A673 (cell line): ENCODE results near the gene SLC5A2. TPM values are rescaled to one million over a fixed set of nuclear protein-coding genes. Genes with fewer than 3 reads are reported as not detected.

Experiments used
- BruUV-seq: library from RNA; stranded (reverse); fragments of 400-500 nt; replicated peaks from 2 replicates; lab custom pipeline; 2021; lab: Mats Ljungman, UMichigan
- CTCF ChIA-PET: fragments of 300-600 bp; sonication (Branson Sonifier 250); formaldehyde crosslinking; loops from one replicate; lab custom pipeline; 2022; ENCODE audit warnings: antibody characterized with exemption; lab: Charles Lee
- POLR2A ChIA-PET: fragments of 300-600 bp; sonication (Branson Sonifier 250); formaldehyde crosslinking; loops from one replicate; lab custom pipeline; 2022; ENCODE audit warnings: antibody characterized with exemption; ENCODE audit not compliant: low non-redundant PET; lab: Charles Lee
- DNase-seq: peaks from one replicate; pipeline ENCODE4 v3.0.0-alpha.2; 2015; ENCODE audit warnings: low spot score
- H3K27ac ChIP-seq: fragments of 200-600 bp; sonication (generic); 2 replicates; pipeline ENCODE4 v1.5.1; 2016; ENCODE audit warnings: mixed run types, low read depth, mild to moderate bottlenecking, mixed read lengths, antibody characterized with exemption, low read length; ENCODE audit not compliant: poor library complexity, severe bottlenecking
- H3K27me3 ChIP-seq: fragments of 200-600 bp; sonication (generic); replicated peaks from 2 replicates; pipeline ENCODE4 v1.6.1; 2017; ENCODE audit warnings: mixed run types, low read depth, mild to moderate bottlenecking, mixed read lengths, antibody characterized with exemption, low read length; ENCODE audit not compliant: insufficient read depth, poor library complexity
- H3K36me3 ChIP-seq: fragments of 200-600 bp; sonication (generic); 2 replicates; pipeline ENCODE4 v1.6.1; 2016; ENCODE audit warnings: mixed run types, mild to moderate bottlenecking, mixed read lengths, antibody characterized with exemption, low read length; ENCODE audit not compliant: insufficient read depth, poor library complexity, severe bottlenecking
- H3K4me1 ChIP-seq: fragments of 200-600 bp; sonication (generic); 2 replicates; pipeline ENCODE4 v1.6.1; 2017; ENCODE audit warnings: mixed run types, mild to moderate bottlenecking, mixed read lengths, antibody characterized with exemption, low read length; ENCODE audit not compliant: insufficient read depth, poor library complexity, severe bottlenecking
- H3K4me3 ChIP-seq: fragments of 200-600 bp; sonication (generic); 2 replicates; pipeline ENCODE4 v1.5.1; 2016; ENCODE audit warnings: low read depth, mixed run types, mild to moderate bottlenecking, mixed read lengths, low read length; ENCODE audit not compliant: poor library complexity, severe bottlenecking
- H3K9me3 ChIP-seq: fragments of 200-600 bp; sonication (generic); 2 replicates; pipeline ENCODE4 v1.6.1; 2016; ENCODE audit warnings: mixed run types, low read depth, mild to moderate bottlenecking, mixed read lengths, antibody characterized with exemption, low read length; ENCODE audit not compliant: poor library complexity, severe bottlenecking
- CTCF ChIP-seq: fragments of 300-800, 200-600 bp; sonication (generic); conservative IDR thresholded peaks from 2 replicates; pipeline ENCODE4 v1.5.1; 2017; ENCODE audit warnings: low read depth, mild to moderate bottlenecking, antibody characterized with exemption, low read length, moderate library complexity, mixed read lengths
- EZH2 ChIP-seq: fragments of 200-600 bp; sonication (generic); IDR thresholded peaks from 2 replicates; pipeline ENCODE4 v1.6.1; 2017; ENCODE audit warnings: borderline replicate concordance, low read depth, mild to moderate bottlenecking, mixed read lengths, antibody characterized with exemption, low read length; ENCODE audit not compliant: poor library complexity, severe bottlenecking
- intact Hi-C: fragments of 100-400 bp; cut with micrococcal nuclease; formaldehyde crosslinking; loops from one replicate; pipeline ENCODE4 v1.10.0; 2022; ENCODE audit not compliant: unreplicated experiment
- total RNA-seq: library from RNA; stranded (reverse); gene quantifications from 2 replicates; pipeline ENCODE4 v1.2.3, GENCODE V29; 2021

The SLC5A2 gene
- total RNA-seq, 1 experiment from 2014 or later, result not detected

GRCh38 chr16:31529108-31529936 is 46.4 kb downstream of the SLC5A2 start:
- no TSS peak for BruUV-seq
- peaks cover 45% of the 10 kb centered on the region for H3K27me3 ChIP-seq
- ChIA-PET POLR2A (interaction anchor here (0.5 kb wide), 1 partner anchor 187 kb away, joined by 7 read pairs; no protein-coding TSS in a partner anchor), CTCF (no interaction called here)
- no peaks in the 10 kb centered on the region for H3K4me1 ChIP-seq
- no peaks in the 10 kb centered on the region for H3K9me3 ChIP-seq
- H3K27ac ChIP-seq, result no peak overlapping the region
- peak overlapping the region; percentile 27 for H3K4me3 ChIP-seq
- DNase-seq, result peak; percentile 10
- intact Hi-C loops, result no loop called here
- no peaks in the 10 kb centered on the region for H3K36me3 ChIP-seq
- TF ChIP-seq CTCF (no peak), EZH2 (no peak)

- intact Hi-C loops, result no loop called here
- DNase-seq, result no peak
- no peaks in the 10 kb centered on the region for H3K9me3 ChIP-seq
- H3K27me3 ChIP-seq, result peaks cover 50% of the 10 kb centered on the region
- no peaks in the 10 kb centered on the region for H3K4me1 ChIP-seq
- TF ChIP-seq EZH2 (no peak), CTCF (no peak)
- ChIA-PET CTCF (no interaction called here), POLR2A (interaction anchor here (0.5 kb wide), 1 partner anchor 187 kb away, joined by 7 read pairs; no protein-coding TSS in a partner anchor)
- no peaks in the 10 kb centered on the region for H3K36me3 ChIP-seq
- BruUV-seq, result no TSS peak
- peak overlapping the region; percentile 27 for H3K4me3 ChIP-seq
- no peak overlapping the region for H3K27ac ChIP-seq
These were observed 47.0 kb downstream of the SLC5A2 start for GRCh38 chr16:31529937-31530312.

GRCh38 chr16:31530405-31530804 is 47.5 kb downstream of the SLC5A2 start:
- no peak overlapping the region for H3K27ac ChIP-seq
- peaks cover 55% of the 10 kb centered on the region for H3K27me3 ChIP-seq
- H3K9me3 ChIP-seq, result no peaks in the 10 kb centered on the region
- H3K36me3 ChIP-seq, result no peaks in the 10 kb centered on the region
- TF ChIP-seq CTCF (no peak), EZH2 (no peak)
- DNase-seq, result no peak
- no TSS peak for BruUV-seq
- H3K4me1 ChIP-seq, result no peaks in the 10 kb centered on the region
- ChIA-PET POLR2A (no interaction called here), CTCF (no interaction called here)
- intact Hi-C loops, result no loop called here
- H3K4me3 ChIP-seq, result no peak overlapping the region
